ENCODE results near the gene AVEN. TPM values are rescaled to one million over a fixed set of nuclear protein-coding genes. Genes with fewer than 3 reads are reported as not detected.

The AVEN gene
- total RNA-seq, 3 donors from 2014 or later (not counting 1 experiment from before 2014, with no cell fraction given) = 9.8 to 11.8 (median 9.9) TPM

DNA sequence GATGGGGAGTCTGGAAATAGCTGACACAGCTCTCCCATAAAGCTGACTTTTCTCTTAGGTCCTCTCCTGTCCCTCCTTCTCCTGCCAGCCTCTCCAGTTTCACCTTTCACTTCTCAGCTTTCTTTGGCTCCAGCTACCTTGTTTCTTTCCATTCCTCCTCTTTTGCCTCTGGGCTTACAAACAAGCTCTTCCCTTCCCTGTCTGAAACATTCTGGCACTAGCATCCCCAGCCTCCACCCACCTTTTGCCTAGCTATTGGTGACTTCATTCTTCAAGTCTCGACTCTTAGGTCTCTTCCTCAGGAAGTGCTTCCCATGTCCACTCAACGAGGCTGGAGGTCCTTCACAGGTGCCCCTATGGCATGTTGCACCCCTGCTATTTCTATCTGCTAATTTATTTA, 20.5 kb upstream of the AVEN start:
- ATAC-seq = no peak

DNA sequence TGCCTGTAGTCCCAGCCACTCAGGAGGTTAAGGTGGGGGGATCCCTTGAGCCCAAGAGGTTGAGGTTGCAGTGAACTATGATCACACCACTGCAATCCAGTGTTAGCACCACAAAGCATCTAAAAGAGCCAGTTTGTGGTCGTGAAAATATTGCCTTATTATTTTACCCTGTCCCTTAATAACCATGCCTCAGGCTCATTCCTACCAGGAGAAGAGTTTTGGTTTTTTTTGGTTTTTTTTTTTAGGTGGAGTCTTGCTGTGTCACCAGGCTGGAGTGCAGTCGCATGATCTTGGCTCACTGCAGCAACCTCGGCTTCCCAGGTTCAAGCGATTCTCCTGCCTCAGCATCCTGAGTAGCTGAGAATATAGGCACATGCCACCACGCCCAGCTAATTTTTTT, 17.9 kb upstream of the AVEN start:
- no peaks in the 10 kb centered on the region for H3K27me3 Mint-ChIP-seq (ENCODE audit: low read depth in 2 of 2)
- no peak overlapping the region for H3K27ac Mint-ChIP-seq

More for the DNA sequence above, 20.5 kb upstream of the AVEN start:
- Mint-ChIP-seq H3K4me3 (no peak overlapping the region), H3K27me3 (ENCODE audit: low read depth in 2 of 2) (no peaks in the 10 kb centered on the region), H3K36me3 (no peaks in the 10 kb centered on the region), H3K27ac (no peak overlapping the region), H3K9me3 (no peaks in the 10 kb centered on the region), H3K4me1 (peaks cover 6 to 7% of the 10 kb centered on the region in 2 donors)
- no peak overlapping the region for H3K4me3 ChIP-seq (ENCODE audit: low read length)
- no peaks in the 10 kb centered on the region for H3K27me3 ChIP-seq (ENCODE audit: control insufficient read depth, insufficient read depth, low read length)
- no peak for DNase-seq
- intact Hi-C loops (cut with micrococcal nuclease) = no loop called here
- H3K27ac ChIP-seq (ENCODE audit: low read length) = no peak overlapping the region
- TF ChIP-seq, protein P1, sequence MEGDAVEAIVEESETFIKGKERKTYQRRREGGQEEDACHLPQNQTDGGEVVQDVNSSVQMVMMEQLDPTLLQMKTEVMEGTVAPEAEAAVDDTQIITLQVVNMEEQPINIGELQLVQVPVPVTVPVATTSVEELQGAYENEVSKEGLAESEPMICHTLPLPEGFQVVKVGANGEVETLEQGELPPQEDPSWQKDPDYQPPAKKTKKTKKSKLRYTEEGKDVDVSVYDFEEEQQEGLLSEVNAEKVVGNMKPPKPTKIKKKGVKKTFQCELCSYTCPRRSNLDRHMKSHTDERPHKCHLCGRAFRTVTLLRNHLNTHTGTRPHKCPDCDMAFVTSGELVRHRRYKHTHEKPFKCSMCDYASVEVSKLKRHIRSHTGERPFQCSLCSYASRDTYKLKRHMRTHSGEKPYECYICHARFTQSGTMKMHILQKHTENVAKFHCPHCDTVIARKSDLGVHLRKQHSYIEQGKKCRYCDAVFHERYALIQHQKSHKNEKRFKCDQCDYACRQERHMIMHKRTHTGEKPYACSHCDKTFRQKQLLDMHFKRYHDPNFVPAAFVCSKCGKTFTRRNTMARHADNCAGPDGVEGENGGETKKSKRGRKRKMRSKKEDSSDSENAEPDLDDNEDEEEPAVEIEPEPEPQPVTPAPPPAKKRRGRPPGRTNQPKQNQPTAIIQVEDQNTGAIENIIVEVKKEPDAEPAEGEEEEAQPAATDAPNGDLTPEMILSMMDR (IDR thresholded peaks at IDR 0.05) = no peak
- no peaks in the 10 kb centered on the region for H3K9me3 ChIP-seq (ENCODE audit: control insufficient read depth, insufficient read depth, low read length)
- H3K4me1 ChIP-seq (ENCODE audit: control insufficient read depth, insufficient read depth, low read length) = no peaks in the 10 kb centered on the region
- WGBS (ENCODE audit: insufficient coverage) = 62% methylated on average over 2 of the region's 2 CpGs
- H3K36me3 ChIP-seq (ENCODE audit: control insufficient read depth, insufficient read depth, low read length) = no peaks in the 10 kb centered on the region

DNA sequence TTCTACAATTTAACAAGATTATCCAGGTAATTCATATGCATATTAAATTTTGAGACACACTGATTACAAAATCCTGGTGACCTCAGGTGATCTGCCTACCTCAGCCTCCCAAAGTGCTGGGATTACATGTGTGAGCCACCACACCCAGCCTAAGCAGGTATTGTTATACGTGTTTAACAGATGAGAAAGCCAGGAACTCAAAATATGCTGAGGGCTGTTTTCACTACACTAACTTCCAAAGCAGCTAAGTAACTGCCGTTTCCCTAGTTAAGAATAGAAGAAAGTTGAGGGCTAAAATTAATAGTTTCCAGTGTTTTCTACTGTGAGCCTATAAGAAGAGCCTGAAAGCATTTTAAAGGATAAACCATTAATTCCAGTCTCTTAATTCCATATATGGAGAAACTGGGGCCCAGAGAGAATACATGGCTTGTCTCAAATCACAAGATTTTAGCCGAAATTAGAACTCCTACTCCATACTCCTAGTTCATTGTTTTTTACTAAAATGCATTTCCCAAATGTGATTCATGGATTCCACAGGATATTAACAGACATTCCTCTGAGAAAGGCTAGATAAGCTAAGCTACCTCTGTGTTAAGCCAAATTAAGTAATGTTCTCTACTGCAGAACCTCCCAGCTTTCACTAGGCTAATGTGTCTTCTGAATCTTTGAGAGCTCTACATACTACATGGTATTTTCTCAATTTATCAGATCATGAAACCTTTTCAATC, 17.0 kb upstream of the AVEN start:
- intact Hi-C loops (cut with micrococcal nuclease) = no loop called here
- no peak overlapping the region for H3K27ac Mint-ChIP-seq

More for the DNA sequence above, 17.9 kb upstream of the AVEN start:
- Mint-ChIP-seq H3K4me3 (no peak overlapping the region), H3K4me1 (peaks cover 3 to 4% of the 10 kb centered on the region in 2 donors), H3K9me3 (no peaks in the 10 kb centered on the region), H3K36me3 (no peaks in the 10 kb centered on the region)
- intact Hi-C loops (cut with micrococcal nuclease) = no loop called here
- TF ChIP-seq, protein P1 (IDR thresholded peaks at IDR 0.05) = no peak
- WGBS (ENCODE audit: insufficient coverage) = 82% methylated on average over 4 of the region's 5 CpGs
- Histone ChIP-seq H3K4me1 (ENCODE audit: control insufficient read depth, insufficient read depth, low read length) (no peaks in the 10 kb centered on the region), H3K36me3 (ENCODE audit: control insufficient read depth, insufficient read depth, low read length) (no peaks in the 10 kb centered on the region), H3K4me3 (ENCODE audit: low read length) (no peak overlapping the region), H3K9me3 (ENCODE audit: control insufficient read depth, insufficient read depth, low read length) (no peaks in the 10 kb centered on the region), H3K27me3 (ENCODE audit: control insufficient read depth, insufficient read depth, low read length) (no peaks in the 10 kb centered on the region), H3K27ac (ENCODE audit: low read length) (no peak overlapping the region)
- no peak for DNase-seq
- no peak for ATAC-seq

More for the DNA sequence above, 17.0 kb upstream of the AVEN start:
- Mint-ChIP-seq H3K9me3 (peaks cover 2 to 5% of the 10 kb centered on the region in 2 donors), H3K4me1 (no peaks in the 10 kb centered on the region), H3K36me3 (peaks cover 7% of the 10 kb centered on the region), H3K4me3 (no peak overlapping the region), H3K27me3 (ENCODE audit: low read depth in 2 of 2) (peaks cover 0 to 7% of the 10 kb centered on the region in 2 donors)
- H3K27ac ChIP-seq (ENCODE audit: low read length) = no peak overlapping the region
- ATAC-seq (no peak), DNase-seq (no peak)
- no peaks in the 10 kb centered on the region for H3K36me3 ChIP-seq (ENCODE audit: control insufficient read depth, insufficient read depth, low read length)
- no peaks in the 10 kb centered on the region for H3K27me3 ChIP-seq (ENCODE audit: control insufficient read depth, insufficient read depth, low read length)
- WGBS (ENCODE audit: insufficient coverage) = 95% methylated on average over 2 of the region's 3 CpGs
- H3K9me3 ChIP-seq (ENCODE audit: control insufficient read depth, insufficient read depth, low read length) = no peaks in the 10 kb centered on the region
- TF ChIP-seq, protein P1 (IDR thresholded peaks at IDR 0.05) = no peak
- H3K4me3 ChIP-seq (ENCODE audit: low read length) = no peak overlapping the region
- no peaks in the 10 kb centered on the region for H3K4me1 ChIP-seq (ENCODE audit: control insufficient read depth, insufficient read depth, low read length)

Measured in natural killer cell (primary cell).